Measurements from ENCODE around the gene IGF2. TPM values are rescaled to one million over a fixed set of nuclear protein-coding genes. Genes with fewer than 3 reads are reported as not detected.

Gene IGF2
- polyA plus RNA-seq, 3 donors, result 714 to 1,039 (median 964) TPM

DNA sequence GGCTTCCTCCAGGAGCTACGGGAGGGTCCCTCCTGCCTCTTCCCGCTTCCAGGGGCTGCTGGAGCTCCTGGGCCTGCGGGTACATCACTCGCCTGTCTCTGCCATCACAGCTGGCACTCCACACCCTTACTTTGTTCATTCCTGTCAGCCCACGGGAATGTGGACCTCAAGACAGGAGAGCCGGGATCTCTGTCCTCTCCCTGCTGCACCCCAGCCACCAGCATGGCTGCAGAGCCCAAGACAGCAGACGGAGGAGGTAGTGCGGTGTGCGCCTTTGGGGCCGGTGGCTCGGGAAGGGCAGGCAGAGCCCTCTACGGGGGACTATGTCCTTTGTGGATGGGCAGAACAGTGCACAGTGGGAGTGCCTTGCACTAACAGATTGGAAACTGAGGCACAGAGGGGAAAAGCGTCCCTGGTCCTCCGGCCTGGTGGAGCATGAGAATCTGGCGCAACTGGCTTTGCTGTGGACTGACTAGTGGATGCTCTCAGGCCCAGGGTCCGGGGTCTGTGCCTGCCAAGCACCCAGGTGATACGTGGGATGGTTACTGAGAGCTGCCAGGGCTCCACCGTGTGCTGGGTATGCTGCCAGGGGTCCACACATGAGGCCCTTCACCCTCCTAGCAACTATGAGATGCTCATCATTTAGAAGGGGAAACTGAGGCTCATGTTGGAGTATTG, 47.3 kb downstream of the IGF2 start:
- DNase-seq (ENCODE audit: extremely low read depth in 1 of 11, low read depth in 9 of 11, low spot score in 4 of 11), result no peak

DNA sequence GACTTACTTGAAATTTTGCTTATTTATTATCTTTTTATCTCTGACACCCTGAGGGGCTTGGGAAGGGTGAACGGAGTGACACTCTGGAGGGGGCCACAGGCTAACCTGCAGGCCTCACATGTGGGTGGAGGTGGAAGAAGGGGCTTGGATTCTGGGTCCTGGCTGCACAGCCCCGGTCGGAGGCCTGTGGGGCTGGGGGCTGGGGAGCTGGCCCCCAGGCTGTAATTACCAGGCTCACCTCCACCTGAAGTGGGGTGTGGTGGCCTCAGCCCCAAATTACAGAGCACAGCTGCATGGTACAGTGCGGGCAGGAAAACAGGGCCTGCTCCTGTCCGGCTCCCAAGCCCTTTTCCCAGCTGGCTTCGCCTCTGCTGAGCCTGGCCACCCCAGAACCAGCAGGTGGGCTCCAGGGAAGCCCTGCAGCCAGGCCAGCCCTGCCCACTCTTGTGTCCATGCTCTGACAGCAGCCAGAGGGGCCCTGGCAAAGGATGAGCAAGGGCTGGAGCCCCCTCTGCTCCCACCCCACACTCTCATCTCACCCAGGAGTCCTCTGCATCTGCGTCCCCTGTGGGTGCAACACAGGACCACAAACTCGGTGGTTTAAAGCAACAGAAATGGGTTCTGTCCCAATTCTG, 48.0 kb downstream of the IGF2 start:
- DNase-seq (ENCODE audit: extremely low read depth in 1 of 11, low read depth in 9 of 11, low spot score in 4 of 11), result no peak

- no peak for DNase-seq (ENCODE audit: extremely low read depth in 1 of 11, low read depth in 9 of 11, low spot score in 4 of 11)
Observed at GRCh38 chr11:2090172-2091111, 48.7 kb downstream of the IGF2 start.

DNA sequence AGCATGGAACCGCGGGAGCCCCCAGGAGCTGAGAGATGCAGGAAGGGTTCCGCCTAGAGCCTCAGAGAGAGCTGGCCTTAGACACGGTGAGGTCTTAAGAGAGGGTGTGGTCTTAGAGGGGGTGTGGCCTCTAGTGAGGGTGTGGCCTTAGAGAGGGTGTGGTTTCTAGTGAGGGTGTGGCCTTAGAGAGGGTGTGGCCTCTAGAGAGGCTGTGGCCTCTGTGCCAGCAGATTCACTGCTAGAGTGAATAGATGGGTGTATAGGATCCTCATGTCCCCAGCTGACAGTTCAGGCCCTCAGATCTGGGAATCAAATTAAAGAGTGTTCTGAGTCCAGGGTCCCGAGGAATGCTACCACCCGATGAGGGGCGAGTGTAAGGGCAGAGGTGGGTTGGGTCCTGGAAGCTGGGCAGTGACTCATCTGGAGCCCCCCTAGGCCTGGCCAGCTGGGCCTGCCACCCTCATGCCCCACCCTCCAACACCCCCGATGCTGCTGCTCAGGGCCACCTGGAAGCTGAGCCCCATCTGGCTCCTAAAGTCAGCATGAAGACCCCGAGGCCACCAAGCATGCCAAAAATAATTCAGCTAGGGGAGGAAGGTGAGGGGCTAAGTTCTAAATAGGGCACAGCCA, 49.5 kb downstream of the IGF2 start:
- DNase-seq (ENCODE audit: extremely low read depth in 1 of 11, low read depth in 9 of 11, low spot score in 4 of 11), result no peak

- no peak for DNase-seq (ENCODE audit: extremely low read depth in 1 of 11, low read depth in 9 of 11, low spot score in 4 of 11)
Observed at GRCh38 chr11:2088746-2089535, 50.2 kb downstream of the IGF2 start.

DNA sequence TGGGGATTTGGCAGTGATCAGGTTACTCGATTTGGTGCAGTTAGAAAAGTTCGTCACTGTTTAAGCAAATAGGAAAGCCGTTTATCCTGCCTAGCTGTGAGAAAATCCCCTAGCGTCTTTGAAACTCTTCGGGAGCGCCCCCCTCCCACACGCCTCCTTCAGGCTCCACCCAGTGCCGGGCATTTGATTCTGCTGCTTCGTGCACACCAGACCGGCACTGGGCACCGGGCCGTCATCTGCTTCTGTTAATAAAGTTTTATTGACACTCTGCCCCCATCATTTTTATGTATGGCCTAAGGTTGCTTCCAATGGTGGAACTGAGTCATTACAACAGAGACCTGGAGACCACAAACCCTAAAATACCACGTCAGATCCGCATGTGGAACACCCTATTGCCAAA, 50.9 kb downstream of the IGF2 start:
- no peak for DNase-seq (ENCODE audit: extremely low read depth in 1 of 11, low read depth in 9 of 11, low spot score in 4 of 11)

DNA sequence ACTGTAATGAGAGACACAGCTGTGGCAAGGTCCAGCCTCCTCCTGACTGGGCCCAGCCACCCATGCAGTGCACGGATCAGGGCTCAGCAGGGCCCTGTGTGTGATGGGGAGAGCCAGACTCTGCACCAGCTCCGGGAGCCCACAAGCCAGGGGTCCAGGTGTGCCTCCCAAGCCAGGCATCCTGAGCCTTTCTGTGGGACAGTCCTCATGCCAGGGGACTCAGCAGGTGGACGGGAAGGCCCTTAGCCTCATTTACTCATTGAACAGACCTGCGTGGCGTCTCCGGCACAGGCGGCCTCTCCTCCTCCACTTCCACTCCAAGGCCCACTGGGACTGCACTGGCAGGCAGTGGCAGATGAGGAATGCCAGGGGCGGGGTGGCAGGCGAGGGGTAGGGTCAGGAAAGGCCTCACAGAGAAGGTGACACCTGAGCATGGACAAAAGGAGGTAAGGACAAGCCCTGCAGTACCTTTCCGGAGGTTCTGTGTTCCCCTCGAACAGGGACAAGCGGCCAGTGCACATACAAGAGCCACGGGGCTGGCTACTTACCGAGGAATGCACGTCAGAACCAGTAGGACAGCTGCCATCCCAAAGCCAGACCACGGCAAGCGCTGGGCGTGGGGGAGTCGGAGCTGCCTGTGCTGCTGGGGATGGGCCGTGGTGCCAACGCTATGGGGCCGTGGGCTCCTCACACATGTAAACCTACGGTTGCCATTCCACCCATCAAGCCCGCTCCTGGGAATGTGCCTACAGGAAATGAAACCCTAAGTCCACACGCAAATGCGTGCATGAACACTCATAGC, 52.7 kb downstream of the IGF2 start:
- DNase-seq (ENCODE audit: extremely low read depth in 1 of 11, low read depth in 9 of 11, low spot score in 4 of 11), result no peak

DNA sequence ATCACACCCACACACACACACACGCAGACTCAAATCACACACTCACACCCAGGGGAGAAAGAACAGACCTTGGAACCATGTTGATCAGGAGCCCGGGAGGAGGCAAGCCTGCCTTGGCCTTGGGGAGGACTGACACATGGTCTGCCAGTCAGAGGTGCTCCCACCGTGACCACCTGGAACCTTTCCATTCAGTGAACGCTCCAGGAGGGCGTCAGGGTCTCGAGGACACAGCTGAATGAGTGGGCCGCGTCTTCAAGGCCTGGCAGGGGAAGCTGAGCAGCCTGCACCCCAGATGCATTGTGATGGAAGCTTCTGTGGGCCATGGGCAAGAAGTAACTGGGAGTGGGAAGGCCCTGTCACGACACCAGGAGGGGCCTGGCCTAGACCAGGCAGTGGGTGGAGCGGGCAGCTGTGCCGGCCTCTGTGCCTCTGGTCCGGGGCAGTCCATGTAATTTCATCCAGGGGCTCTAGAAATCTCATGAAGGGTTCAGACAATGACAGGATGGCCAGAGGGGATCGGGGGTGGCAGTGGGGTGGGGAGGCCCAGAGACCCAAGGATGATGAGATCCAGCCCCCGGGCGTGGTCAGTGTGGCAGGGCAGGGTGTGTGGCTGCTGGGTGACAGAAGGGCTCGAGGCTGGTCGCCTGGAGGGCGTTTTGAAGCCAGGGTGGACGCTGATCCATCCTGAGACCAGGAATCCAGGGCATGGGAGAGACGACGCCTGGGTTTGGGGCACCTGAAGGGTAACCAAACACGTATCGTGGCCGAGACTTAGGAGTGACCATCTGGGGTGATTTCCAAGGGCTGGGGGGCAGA, 53.7 kb downstream of the IGF2 start:
- DNase-seq (ENCODE audit: extremely low read depth in 1 of 11, low read depth in 9 of 11, low spot score in 4 of 11), result no peak

DNA sequence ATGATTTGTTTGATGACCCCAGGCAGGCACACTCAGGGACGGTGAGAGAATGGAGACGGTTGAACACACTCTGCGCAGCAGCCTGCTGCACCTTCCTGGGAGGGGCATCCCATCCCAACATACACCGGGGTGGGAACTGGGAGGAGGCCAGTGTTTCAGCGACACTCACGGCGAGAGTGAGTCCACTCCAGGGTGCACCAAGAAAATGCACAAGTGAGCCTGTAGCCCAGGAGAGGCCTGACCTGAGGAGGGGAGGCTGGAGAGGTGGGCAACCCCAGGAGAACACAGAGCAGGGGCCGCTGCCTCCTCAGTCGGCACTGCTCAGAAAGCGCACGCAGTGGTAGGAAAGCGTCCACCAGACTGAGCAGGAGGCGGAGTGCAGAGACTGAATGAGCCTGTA, 54.5 kb downstream of the IGF2 start:
- DNase-seq (ENCODE audit: extremely low read depth in 1 of 11, low read depth in 9 of 11, low spot score in 4 of 11), result no peak

Other genes starting within 250 kb of the IGF2 start
- under 1 TPM in 2 of 3 donors, not detected in 1; 0.29 to 0.32 TPM for gene PRR33, start 247.5 kb downstream of the IGF2 start, polyA plus RNA-seq (ENCODE audit: insufficient read length in 3 of 3)
- gene TNNT3, start 219.7 kb downstream of the IGF2 start, polyA plus RNA-seq (ENCODE audit: insufficient read length in 3 of 3), result 10 to 100 TPM in 1 of 3 donors, 1 to 10 TPM in 2; 7.3 to 10.5 (median 9.7) TPM
- gene MRPL23, start 192.1 kb downstream of the IGF2 start, polyA plus RNA-seq (ENCODE audit: insufficient read length in 3 of 3), result 10 to 100 TPM; 48.7 to 71.6 (median 52.2) TPM
- gene H19, start 141.5 kb downstream of the IGF2 start, polyA plus RNA-seq (ENCODE audit: insufficient read length in 3 of 3), result 1,000 to 10,000 TPM; 2,437 to 3,512 (median 2,541) TPM
- gene INS, start 21.8 kb upstream of the IGF2 start, polyA plus RNA-seq (ENCODE audit: insufficient read length in 3 of 3), result not detected
- 1 to 10 TPM in 2 of 3 donors, under 1 TPM in 1; 0.73 to 1.7 (median 1.4) TPM for gene TH, start 32.4 kb upstream of the IGF2 start, polyA plus RNA-seq (ENCODE audit: insufficient read length in 3 of 3)
- gene ASCL2, start 131.2 kb upstream of the IGF2 start, polyA plus RNA-seq (ENCODE audit: insufficient read length in 3 of 3), result 1 to 10 TPM; 1.5 to 3.8 (median 2.5) TPM
- gene C11orf21, start 162.5 kb upstream of the IGF2 start, polyA plus RNA-seq (ENCODE audit: insufficient read length in 3 of 3), result 1 to 10 TPM in 1 of 3 donors, under 1 TPM in 2; 0.67 to 1.1 (median 0.82) TPM
- 1 to 10 TPM; 1.6 to 2.7 (median 2.6) TPM for gene TSPAN32, start 162.6 kb upstream of the IGF2 start, polyA plus RNA-seq (ENCODE audit: insufficient read length in 3 of 3)
- gene CD81, start 237.9 kb upstream of the IGF2 start, polyA plus RNA-seq (ENCODE audit: insufficient read length in 3 of 3), result 100 to 1,000 TPM; 528 to 587 (median 583) TPM